AML-193 (cell line): ENCODE results near the gene ZFY.
"Not testable (repeated sequence)": the region's sequence is repeated elsewhere in the genome, so short reads cannot be mapped to it uniquely, and the experiment has no call there.

ENCODE experiments used
- DNase-seq, 2 experiments: peaks; one replicate each; lab custom pipeline; 2025; lab: John Stamatoyannopoulos, UW

Gene ZFY

DNA sequence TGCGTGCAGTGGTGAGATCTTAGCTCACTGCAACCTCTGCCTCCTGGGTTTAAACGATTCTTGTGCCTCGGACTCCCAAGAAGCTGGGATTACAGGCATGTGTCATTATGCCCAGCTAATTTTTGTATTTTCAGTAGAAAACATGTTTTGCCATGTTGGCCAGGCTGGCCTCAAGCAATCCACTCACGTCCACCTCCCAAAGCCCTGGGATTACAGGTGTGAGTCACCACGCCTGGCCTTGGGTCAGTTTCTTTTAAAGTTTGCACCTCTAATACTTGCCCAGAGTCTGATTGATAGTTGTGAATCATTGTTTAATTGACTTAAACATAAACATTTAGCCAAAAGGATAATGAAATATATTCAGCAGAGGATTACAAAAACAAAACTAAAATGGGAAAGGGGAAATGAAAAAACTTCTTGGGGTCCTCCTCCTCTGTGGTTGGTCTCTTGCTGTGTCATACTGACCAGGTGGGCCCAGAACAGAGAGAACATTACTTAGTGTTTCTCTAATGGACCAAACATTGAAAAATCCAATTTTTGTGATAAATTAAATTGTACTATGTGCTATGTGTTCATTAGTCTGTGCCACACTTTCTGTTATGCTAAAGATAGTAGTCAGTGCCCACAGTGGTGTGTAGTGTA, 38.0 kb downstream of the ZFY start:
- no peak for DNase-seq

DNA sequence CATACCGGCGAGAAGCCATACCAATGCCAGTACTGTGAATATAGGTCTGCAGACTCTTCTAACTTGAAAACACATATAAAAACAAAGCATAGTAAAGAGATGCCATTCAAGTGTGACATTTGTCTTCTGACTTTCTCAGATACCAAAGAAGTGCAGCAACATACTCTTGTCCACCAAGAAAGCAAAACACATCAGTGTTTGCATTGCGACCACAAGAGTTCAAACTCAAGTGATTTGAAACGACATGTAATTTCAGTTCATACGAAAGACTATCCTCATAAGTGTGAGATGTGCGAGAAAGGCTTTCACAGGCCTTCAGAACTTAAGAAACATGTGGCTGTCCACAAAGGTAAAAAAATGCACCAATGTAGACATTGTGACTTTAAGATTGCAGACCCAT, 44.1 kb downstream of the ZFY start:
- DNase-seq: no peak

DNA sequence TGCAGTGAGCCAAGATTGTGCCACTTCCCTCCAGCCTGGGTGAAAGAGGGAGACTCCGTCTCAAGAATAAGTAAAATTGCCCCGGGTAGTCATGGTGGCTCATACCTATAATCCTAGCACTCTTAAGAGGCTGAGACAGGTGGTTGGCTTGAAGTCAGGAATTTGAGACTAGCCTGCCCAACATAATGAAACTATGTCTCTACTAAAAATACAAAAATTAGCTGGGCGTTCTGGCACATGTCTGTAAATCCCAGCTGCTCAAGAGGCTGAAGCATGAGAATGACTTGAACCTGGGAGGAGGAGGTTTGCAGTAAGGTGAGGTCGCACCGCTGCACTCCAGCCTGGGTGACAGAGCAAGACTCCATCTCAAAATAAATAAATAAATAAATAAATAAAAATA, 49.3 kb downstream of the ZFY start:
- no peak for DNase-seq

DNA sequence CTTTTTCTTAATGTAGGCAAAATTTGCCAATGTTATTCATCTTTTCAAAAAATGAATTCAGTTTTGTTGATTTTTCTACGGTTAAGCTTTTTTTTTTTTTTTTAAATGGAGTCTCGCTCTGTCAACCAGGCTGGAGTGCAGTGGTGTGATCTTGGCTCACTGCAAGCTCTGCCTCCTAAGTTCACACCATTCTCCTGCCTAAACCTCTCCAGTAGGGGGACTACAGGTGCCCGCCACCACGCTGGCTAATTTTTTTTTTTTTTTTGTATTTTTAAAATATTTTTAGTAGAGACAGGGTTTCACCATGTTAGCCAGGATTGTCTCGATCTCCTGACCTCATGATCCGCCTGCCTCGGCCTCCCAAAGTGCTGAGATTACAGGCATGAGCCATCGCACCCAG, 52.0 kb downstream of the ZFY start:
- DNase-seq: not testable (repeated sequence)

DNA sequence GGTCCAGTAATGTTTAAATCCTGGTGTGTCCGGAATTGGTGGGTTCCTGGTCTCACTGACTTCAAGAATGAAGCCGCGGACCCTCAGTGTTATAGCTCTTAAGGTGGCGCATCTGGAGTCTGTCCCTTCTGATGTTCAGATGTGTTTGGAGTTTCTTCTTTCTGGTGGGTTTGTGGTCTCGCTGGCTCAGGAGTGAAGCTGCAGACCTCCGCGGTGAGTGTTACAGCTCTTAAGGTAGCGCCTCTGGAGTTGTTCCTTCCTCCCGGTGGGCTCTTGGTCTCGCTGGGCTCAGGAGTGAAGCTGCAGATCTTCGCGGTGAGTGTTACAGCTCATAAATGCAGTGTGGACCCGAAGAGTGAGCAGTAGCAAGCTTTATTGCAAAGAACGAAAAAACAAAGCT, 62.2 kb downstream of the ZFY start:
- not testable (repeated sequence) for DNase-seq

DNA sequence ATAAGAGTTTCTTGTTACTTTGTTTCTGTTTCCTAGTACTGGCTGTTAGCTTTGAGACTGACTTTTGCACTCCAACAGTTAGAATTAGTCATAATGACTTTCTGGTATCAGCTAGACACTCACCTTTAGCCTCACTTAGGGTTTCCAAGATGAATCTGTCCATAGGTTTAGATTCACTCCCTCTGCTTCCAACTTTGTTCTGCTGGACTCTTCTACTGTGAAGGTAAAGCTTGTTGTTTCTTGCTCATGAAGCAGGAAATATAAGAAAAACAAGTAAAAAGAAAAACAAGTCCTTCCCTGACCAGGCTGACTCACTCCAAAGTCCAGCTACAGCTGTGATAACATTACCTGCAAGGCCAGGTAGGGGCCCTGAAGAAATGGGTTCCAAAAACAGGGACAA, 67.0 kb downstream of the ZFY start:
- DNase-seq: no peak

DNA sequence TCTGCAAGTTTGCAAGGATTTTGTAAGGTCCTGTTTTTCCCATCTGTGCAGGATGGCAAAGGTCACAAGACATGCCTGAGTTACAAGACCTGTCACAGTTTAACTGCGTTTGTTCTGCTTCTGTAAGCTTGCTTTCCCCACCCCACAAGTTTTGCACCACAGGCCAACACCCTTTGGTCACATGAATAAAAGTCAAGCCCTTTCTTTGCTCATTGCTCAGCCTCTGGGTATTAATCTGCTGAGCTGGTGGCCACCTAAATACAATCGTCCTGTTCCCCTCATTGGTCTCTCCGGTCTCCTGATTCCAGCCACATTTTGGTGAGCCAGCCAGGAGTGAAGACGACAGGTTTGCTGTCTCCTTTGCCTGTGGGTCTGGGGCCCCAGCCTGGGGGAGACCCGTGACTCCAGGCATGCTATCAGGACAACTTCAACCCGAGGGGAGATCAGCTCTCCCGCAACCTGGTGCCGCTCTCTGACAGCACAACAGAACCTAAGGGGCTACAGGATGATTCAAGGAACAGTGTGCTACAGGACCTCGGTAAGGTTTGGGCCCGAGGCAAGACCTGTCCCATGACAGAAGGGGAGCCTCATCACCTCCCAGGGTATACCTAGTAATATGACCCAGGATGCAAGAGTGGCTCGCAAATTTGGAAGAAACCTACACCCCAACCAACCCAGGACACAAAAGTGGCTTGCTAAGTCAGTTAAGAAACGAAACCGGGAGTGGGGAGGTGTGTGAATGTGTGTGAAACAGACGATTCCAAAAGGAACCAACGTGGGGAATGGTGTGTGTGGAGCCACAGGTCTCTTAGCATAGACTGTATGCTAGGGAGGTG, 67.7 kb downstream of the ZFY start:
- no peak for DNase-seq

DNA sequence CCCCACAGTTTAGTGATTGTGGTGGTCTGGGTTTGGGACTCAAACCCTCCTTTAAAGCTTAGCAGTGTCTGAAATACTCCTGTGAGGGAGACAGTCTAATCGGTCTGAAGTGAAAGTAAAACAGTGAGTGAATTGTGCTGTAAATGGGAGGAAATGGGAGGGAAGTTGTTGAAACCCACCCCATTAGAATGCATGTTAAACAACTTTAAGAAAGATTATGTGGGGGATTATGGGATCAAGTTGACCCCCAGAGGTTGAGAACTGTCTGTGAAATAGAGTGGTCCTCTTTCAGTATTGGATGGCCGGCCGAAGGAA, 68.3 kb downstream of the ZFY start:
- no peak for DNase-seq

DNA sequence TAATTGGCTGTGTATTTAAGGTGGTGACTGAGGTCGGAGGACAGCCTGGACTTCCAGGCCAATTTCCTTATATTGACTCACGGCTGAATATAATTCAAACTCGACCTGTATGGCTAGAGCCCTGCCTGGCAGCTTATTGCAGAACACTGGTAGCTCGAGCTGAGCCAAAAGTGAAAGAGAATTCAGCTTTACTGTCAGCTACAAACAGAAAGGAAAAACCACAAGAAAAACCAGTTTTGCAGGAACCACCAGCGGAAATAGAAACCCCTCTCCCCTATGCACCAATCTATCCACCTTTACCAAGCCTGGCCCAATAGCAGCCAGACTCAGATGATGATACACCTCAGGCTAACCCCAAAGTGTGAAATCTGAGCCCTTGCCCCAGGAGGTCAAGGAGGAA, 68.7 kb downstream of the ZFY start:
- DNase-seq: no peak

DNA sequence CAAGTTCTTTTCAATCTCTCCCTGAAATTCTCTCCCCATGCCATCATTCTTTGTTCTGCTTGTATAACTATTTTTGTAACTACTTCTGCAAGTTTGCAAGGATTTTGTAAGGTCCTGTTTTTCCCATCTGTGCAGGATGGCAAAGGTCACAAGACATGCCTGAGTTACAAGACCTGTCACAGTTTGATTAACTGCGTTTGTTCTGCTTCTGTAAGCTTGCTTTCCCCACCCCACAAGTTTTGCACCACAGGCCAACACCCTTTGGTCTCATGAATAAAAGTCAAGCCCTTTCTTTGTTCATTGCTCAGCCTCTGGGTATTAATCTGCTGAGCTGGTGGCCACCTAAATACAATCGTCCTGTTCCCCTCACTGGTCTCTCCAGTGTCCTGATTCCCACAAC, 70.8 kb downstream of the ZFY start:
- not testable (repeated sequence) for DNase-seq

DNA sequence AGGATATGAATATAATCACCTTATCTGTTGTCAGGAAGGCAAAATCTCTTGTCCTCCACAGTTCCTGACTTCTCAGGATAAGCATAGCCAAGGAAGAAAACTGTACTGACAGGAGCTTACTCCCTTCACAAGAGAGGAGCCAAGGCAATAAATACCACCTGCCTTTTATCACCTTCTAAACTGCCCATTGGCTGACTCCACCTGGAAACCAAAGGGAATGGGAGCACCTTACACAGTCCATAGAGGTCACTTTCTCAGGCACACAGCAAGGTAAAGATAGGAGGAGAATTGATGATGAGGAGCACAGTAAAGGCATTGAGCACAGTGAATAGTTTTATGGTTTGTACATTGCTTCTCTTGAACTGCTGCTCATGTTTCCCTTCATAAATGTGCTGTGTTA, 72.8 kb downstream of the ZFY start:
- no peak for DNase-seq

DNA sequence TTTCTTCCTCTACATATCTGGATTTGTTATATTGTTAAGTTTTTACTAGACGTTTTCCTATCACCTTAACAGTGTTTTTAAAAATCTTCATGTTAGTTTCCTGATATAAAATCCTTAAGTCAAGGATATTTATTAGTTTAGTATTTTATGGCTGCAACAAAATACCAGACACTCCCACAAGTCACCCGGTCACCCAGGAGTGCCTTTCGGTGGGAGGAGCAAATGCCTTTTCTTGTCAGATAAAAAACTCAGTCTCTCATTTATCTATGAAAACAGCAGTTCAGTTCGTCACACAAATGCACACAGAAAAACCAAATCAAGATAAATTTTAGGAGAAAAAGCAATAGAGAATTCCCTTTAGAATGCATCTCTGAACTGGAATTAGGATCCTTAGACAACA, 77.0 kb downstream of the ZFY start:
- no peak for DNase-seq

DNA sequence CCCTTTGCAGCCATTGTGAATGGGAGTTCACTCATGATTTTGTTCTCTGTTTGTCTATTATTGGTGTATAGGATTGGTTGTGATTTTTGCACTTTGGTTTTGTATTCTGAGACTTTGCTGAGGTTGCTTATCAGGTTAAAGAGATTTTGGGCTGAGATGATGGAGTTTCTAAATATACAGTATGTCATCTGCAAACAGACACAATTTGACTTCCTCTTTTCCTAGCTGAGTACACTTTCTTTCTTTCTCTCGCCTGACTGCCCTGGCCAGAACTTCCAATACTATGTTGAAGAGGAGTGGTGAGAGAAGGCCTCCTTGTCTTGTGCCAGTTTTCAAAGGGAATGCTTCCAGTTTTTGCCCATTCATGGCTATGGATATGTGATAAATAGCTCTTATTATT, 81.4 kb downstream of the ZFY start:
- DNase-seq: no peak

DNA sequence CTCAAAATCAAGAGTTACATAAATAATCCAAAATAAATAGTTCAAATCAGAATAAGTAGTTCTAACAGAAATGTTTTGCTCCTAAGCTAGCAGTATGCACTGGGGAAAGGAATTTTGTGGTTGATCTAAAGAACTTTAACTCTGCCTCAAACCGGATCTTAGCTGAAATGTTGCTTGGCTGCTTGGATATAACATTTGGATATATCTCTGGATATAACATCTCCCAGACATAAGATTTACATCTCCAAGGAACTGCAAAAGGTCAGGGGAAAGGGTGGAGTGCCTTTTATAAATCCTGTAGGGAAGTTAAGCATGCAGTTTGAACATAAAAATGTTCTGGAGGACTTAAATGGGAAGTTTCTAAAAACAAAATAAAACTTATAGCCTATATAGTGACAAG, 83.4 kb downstream of the ZFY start:
- no peak for DNase-seq

DNA sequence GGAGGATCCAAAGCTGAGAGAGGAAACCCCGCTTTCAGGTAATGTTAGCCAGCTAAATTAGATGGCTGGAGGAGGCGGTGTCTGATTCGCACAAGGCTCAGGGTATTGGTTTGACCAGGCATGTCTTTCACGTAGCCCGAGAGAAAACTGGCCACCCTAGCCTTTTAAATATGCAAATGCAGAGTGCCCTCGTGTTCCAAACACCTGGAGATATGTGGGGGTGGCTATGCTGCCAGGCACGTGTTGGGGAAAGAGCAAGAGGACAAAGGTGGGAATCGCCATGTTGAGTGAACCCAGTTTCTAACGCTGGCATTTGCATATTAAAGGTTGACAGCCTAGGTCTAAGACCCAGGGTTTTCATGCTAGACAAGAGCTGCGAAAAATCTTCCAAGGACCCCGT, 84.4 kb downstream of the ZFY start:
- no peak for DNase-seq

DNA sequence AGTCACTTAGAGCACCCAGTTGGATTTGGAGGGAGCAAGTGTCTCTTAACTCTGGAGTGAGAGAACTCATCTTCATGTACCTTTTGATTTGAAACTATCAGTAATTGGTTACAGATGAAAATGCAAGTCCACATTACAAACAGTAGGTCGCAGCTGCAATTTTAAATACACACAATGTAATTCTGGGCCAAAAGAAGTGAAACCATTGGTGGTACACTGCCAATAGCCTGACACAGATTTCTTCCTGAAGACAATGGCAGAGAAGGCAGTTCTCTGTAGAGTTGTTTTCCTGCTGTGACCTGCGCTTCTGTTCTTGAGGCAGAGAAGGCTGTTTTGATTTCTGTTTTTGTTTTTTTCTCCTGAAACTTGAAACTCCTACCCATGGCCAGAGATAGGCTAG, 86.0 kb downstream of the ZFY start:
- DNase-seq: no peak

DNA sequence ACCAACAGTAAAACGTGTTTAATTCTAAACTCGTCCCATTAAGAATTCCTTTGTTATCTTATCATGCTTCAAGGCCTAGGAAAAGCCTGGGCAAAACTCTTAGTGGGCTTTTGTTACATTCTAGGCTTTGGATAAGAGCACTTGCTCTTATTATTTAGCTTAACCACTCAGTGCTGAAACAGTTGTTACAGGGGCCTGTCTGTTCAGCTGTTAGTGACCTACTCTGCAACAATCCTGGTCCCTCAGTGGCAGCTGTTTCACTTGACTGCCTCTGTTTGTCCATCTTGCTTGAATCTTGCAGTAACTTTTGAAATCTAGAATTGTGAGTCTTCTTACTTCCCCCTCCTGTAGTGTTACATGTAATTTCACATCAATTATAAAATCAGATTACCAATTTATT, 88.4 kb downstream of the ZFY start:
- no peak for DNase-seq

DNA sequence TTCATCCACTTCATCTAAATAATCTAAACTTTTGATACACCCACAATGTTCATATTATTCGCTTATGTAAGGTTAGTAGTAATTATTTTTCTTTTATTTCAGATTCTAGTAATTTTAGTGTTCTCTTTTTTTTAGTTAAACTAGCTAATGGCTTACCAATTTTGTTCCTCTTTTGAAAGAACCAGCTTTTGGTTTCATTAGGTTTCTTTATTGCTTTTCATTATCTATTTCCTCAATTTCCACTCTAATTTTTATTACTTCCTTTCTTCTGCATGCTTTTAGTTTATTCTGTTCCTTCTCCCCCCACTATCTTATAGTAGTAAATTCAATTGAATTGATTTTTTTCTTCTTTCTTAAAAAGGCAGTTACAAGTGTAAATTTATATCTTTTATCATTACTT, 90.2 kb downstream of the ZFY start:
- no peak for DNase-seq
